Inferior parietal cortex (tissue), 1 donor: ENCODE data around the gene GNAZ.

Experiments
- DNase-seq: peaks from one replicate; pipeline ENCODE4 v3.0.0-alpha.2; 2016; ENCODE audit errors: extremely low spot score

The GNAZ gene

DNA sequence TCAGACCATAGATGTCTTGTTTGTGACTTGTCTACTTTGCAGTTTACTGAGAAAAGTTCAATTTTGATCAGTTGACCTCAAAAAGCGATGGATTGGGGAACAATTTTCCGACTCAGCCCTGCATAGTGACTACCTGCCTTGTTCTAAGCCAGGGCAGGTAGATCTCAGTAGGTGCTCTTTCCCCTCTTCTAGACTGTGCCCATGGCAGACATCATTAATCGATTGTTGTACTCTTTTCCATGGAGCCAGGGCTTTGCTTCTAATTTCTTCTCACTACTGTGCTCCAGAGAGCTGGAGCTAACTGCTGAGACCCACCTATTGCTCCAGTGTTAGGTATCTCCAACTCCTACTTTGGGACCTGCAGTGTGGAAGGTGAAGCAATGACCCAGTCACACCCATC is 84.8 kb downstream of the GNAZ start:
- DNase-seq: no peak

DNA sequence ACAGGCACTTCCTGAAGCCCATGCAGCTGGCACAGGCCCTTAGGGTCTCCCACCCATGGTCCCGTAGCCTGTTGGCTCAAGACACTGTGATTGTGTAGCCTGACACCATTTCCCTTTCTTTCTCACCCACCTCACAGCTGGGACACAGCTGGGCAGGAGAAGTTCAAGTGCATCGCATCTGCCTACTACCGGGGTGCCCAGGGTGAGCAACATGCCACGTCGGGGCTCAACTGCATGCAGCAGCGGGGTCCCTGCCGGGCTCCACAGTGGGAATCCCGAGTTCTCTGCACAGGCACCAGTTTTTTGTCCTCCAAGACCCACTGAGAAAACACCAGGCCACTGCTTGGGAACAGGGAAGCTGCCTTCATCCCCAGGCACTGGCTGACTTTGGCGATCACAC is 85.5 kb downstream of the GNAZ start:
- DNase-seq: no peak

DNA sequence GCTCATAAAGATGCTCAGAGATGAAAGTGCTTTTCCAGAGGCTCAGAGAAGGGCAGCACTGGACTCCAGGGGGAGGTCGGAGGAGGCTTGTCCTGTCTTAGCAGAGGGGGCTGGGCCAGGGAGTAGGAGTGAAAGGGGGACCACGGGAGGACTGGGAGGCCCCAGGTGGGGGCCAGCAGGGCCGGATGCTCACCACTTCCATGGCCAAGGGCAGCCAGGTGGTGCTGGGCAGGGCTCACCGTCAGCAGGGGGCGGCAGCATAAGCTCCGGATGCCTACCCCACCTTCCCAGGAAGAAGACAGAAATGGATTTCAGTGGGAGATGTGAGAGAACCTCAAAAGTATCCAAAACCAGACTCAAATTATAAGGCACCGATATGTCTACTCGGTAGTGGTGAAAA is 86.0 kb downstream of the GNAZ start:
- DNase-seq: no peak

DNA sequence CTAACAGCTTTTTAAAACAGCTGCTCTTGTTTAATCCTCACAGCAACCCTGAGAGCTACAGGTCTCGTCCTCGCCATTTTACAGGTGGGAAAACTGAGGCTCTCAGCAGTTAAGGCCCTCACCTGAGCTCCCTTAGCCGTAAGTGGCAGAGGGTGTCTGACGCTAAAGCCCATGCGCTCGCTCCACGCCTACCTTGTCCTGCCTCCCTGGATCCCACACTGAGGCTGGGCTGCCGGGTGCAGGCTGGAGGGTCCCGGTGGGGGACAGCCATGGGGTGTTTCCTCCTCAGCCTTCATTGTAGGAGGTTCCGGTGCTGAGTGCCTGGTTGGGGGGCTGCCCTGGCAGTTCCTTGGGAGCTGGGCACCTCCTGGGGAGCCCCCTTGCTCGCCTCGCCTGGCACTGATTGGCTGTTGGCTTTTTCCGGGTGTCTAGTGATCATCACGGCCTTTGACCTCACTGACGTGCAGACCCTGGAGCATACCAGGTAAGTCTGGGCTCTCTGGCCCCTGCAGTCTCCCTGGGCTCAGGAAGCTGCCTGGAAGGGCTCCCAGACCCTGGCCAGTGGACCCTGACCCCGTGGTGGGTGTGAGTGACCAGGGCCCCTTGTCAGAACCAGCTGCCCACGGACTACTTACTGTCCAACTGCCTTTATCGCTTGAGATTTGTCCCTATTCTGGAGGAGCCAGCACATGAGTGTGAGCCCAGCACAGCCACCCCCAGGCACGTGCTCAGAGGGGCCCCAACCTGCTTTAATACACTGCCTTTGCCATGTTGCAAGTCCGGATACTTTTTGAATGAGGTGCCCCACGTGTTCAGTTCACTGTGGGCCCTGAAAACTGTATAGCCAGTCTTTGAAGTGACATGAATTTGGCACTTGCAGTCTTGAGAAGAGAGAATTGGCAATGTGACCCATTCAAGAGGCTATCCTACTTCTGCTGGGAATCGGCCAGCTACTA is 87.5 kb downstream of the GNAZ start:
- no peak for DNase-seq

DNA sequence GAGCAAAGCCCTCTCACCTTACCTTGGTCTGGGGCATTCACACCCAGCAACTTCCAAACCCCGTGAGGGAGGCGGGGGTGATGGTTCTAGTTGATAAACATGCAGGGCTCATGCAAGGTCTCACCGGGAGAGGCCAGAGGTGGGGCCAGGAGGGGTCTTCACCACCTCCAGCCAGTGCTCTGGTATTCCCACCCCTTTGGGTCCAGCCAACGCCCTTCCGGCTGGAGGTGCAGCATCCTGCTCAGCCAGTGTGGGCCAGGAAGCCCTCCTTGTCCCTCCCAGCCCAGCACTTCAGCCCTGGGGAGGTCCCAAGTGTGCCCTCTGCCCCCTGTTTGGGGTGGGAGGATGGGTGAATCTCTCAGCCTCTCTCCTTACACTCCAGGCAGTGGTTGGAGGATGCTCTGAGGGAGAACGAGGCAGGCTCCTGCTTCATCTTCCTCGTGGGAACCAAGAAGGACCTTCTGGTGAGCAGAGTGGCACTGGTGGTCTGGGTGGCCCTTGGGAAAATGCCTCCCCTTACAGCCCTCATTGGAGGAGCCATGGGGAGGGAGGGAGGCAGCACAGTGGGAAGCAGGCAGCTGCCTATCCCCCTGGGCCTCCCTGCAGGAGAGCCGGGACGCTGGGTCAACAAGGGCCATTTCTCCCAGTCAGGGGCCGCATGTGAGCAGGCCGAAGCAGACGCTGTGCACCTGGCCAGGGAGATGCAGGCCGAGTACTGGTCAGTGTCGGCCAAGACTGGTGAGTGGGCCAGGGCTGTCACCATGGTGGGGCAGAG is 88.4 kb downstream of the GNAZ start:
- DNase-seq: no peak

DNA sequence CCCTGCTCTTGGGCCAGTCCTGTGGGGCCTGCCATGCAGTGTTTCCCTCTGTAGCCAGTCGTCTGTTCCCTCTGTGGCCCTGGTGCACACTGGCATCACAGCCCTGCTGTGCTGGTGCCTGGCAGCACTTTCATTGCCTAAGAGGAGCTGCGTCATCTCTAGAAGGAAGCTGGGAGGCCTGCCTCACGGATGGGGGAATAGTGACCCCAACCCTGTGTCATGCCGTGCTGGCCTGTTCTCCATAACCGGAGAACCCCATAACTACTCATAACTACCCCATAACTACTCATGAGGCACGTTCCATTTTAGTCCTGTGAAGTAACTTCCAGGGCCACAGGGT is 88.9 kb downstream of the GNAZ start:
- DNase-seq: no peak

DNA sequence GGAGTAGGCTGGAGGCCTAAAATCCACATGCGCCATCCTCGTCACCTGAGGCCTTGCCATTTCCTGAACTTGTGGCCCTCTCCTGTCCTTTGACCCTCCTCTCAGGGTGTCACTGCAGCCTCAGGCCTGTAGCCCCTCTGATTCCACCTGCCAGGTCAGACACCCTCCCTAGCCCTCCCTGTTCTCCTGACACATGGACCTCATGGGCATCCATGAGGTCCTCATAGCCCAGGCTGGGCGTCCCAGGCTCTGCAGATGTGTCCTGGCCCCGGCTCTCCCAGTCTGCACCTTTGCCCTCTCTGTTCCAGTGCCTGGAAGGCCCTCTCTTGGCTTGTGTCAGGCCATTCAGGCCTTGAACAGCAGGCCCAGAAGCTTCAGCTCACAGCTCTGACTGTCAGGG is 90.7 kb downstream of the GNAZ start:
- no peak for DNase-seq

DNA sequence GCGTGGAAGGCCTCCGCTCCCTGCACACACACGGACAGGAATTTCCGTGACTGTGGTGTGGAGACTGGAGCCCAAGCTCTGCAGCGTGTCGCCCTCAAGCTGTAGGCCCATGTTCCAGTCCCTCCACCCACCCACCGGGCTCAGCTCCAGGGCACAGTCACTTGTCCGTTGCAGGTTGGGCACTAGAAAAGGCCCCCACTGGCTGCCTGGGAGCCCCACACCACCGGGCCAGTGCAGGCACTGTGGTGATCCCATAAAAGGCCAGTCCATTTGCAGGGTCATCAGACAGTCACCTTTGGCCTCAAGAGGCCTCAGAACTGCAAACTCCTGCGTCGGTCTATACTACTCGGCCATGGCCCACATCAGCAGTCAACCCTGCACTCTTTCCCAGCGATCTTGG is 91.3 kb downstream of the GNAZ start:
- no peak for DNase-seq

DNA sequence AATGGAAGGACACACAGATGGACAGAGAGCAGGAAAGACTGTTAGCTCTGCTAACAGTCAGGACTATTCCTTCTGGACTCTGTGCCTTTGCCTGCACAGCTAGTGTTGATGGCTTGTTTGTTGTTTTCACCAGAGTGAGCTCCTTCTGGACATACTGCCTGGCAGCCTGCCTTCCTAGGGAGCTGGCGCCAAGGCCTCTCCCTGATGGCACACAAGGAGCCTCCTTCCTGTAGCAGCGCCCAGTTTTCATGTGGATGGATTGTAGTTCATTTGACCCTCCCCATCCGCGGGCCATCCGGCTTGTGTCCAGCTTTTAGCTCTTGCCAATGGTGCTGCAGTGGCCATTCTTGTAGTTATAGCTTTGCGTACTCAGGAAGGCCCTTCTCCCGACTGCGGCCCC is 93.3 kb downstream of the GNAZ start:
- DNase-seq: peak; percentile 51

DNA sequence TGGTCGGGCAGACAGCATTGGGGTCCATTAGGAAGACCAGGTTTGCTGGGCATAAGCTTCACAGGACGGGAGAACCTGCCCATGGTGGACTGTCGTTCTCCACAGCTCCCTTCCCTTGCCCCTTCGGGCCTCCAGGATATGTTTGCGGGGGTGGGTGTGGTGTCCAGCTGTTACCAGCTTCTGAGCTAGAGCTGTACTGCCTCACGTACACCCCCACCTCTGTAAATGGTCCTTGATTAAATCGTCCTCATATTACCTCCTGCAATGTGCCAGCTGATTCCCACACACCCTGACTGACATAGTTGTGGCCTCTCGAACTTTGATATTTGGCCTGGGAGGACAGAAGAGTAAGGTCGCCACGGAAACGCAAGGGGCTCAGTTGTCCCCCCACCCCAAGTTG is 93.8 kb downstream of the GNAZ start:
- no peak for DNase-seq

DNA sequence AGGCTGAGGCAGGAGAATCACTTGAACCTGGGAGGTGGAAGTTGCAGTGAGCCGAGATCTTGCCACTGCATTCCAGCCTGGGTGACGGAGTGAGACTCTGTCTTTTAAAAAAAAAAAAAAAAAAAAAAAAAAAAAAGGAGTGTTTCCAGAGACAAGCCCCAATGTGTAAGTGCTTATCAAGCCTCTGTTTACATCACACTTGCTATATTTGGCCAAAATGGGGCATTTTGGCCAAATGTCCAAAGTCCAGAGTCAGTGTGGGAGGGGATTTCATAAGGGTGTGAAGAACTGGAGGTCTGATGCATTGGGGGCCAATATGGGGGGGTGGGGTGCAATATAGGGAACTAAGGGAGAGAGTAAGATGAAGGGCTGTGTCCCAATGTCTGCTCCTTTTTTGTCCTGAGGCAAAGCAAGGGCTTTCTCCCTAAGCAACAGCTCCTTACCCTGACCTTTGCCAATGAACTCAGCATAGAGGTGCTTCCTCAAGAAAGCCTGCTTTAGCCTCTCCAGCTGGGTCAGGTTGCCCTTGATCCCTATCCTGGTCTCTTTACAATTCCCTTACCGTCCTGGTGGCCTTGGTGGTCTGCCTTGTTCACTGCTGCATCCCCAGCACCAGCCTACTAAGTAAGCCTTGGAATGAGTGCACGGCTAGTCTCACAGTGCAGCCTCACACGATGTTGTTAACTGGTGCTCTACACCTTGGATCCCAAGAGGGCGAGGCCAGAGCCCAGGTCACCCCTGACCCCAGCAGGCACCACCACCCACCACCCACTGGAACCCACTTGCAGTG is 95.9 kb downstream of the GNAZ start:
- no peak for DNase-seq

DNA sequence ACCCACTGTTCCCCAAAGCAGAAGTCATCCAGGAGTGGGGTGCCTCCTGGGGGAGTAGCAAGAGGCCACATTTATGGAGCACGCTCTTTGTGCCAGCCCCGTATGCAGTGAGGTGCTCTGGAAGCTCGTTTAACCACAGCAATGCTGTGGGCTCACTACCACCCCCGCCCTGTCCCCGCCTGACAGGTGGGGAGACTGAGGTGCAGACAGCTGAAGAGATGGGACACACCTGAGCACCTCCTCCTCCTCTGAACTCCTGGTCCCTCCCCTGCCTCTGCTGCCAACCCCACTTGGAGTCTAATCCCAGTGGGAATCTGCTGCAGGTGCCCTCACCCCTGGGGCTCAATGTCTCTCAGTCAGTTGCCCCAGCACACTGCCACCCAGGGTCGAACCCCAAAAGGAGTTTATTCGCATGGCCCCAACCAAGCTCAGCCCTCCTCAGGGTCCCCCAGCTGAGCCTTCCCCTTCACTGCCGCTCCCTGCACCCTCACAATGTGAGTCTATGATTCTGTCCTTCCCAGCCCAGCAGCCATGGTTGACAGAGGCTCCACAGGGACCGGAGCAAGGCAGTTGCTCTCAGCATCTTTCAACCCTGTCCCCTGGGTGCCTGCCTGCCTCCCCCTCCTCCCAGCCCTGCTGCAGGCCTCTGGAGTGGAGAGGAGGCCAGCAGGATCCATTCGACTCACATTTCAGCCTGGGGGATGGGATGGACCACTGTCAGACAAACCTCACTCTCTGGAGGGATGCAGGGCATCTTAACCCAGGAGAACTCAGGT is 96.7 kb downstream of the GNAZ start:
- no peak for DNase-seq

DNA sequence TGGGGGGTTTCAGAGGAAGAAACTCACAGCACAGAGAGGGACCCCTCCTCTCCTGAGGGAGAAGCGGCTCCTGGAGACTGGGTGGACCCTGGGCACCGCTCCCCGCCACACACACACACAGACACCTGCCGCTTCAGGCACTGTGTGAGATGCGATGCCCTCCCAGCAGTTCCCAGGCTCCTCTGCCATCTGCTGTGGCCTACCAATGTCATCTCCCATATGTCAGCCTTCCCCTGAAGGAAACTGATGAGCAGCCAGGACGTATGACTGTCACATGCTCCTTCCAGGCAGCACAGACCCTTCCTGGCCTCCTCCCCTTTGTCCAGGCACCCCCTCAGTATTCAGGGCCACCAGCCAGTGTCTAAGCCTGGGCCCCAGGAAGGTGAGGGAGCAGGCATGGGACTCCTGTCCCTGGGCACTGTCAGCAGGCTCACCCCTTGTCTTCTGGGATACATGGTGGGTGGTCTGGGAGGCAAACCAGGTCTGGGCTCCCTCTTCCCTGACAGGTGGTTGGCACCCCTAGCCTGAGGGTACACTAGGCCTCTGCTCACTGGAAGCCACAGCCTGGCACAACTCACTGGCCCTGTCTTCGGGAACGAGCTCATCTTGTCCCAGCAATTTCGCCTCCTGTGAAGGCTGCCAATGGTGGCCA is 98.2 kb downstream of the GNAZ start:
- no peak for DNase-seq

DNA sequence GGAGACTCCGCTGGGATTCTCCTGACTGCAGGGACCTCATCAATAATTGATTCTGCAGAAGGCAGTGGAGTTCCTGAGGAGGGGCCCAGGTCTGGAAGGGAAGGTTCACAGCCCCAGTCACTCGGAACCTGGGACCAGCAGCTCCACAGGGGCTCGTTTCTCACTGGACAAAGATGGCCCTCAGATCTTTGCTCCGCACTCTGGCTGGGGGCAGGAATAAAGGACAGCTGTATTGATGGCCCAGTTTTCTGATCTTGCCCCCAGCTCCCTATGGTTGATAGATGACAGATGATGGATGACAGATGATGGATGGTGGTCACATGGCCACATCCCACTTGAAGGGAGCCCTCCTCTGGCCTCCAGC is 98.7 kb downstream of the GNAZ start:
- no peak for DNase-seq
